Adrenal gland (tissue), 5 donors: Measurements from ENCODE around the gene SEZ6.

Source experiments
- CTCF ChIP-seq, 6 experiments: fragments of 450-650 bp in 4 of 6; fragments of 200-600 bp in 2 of 6; sonication (generic) in 1 of 6; IDR thresholded peaks; 1 replicate in 5 of 6; 2 replicates in 1 of 6; pipeline versions ENCODE4 v1.5.1 to v1.8.0; 2016 to 2021; ENCODE audit warnings: antibody characterized with exemption in 6 of 6, mild to moderate bottlenecking in 2 of 6, moderate library complexity in 1 of 6
- POLR2A ChIP-seq, 2 donors: fragments of 450-650 bp; IDR thresholded peaks; one replicate each; pipeline ENCODE4 v1.6.1; 2017; ENCODE audit warnings: antibody characterized with exemption in 2 of 2, mild to moderate bottlenecking in 2 of 2, moderate library complexity in 1 of 2
- donor health status: DM: no; HTN: no; CAD: no.

GRCh38 chr17:28961391-28961790 is 44.4 kb downstream of the SEZ6 start:
- no peak for TF ChIP-seq CTCF (IDR thresholded peaks at IDR 0.05)
- no peak for TF ChIP-seq POLR2A (IDR thresholded peaks at IDR 0.05)
